Measurements from ENCODE around the gene TBX5.

TBX5 gene

GRCh38 chr12:114334395-114334794 lies 71.5 kb downstream of the TBX5 start:
- no peak for ATAC-seq (replicated peaks)
- H3K27me3 Mint-ChIP-seq, result peaks cover 0 to 7% of the 10 kb centered on the region in 2 donors
- no peak overlapping the region for H3K27ac Mint-ChIP-seq
- H3K36me3 Mint-ChIP-seq (ENCODE audit: insufficient read depth), result no peaks in the 10 kb centered on the region
- peaks cover 0 to 4% of the 10 kb centered on the region in 2 donors for H3K9me3 Mint-ChIP-seq
- DNase-seq, result no peak
- H3K4me3 Mint-ChIP-seq, result no peak overlapping the region
- H3K4me1 Mint-ChIP-seq (ENCODE audit: low read depth in 2 of 2), result no peaks in the 10 kb centered on the region

GRCh38 chr12:114328292-114328691 lies 77.7 kb downstream of the TBX5 start:
- DNase-seq (no peak), ATAC-seq (replicated peaks) (no peak)
- H3K4me3 Mint-ChIP-seq, result no peak overlapping the region
- H3K27me3 Mint-ChIP-seq, result no peaks in the 10 kb centered on the region
- H3K36me3 Mint-ChIP-seq (ENCODE audit: insufficient read depth), result peaks cover 3% of the 10 kb centered on the region
- peaks cover 6 to 7% of the 10 kb centered on the region in 2 donors for H3K9me3 Mint-ChIP-seq
- H3K27ac Mint-ChIP-seq, result no peak overlapping the region
- H3K4me1 Mint-ChIP-seq (ENCODE audit: low read depth in 2 of 2), result no peaks in the 10 kb centered on the region

DNA sequence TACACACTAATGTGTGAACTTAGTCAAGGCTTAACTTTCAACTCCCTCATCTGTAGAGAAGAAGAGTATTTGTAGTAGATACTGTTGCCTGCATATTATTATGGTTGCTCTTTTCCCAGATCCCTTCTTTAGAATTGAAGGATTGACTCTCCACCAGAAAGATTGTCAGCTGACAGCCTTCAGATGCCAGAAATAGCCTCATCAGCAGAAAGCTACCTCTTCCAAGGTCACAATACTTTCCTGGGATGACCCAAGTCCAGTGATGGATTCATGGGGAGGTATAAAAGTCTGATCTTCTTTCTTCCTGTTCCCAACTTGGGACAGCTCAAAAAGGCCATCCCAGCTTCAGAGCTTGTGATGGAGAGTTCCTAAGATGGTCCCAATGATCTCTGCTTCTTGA lies 78.2 kb downstream of the TBX5 start:
- Mint-ChIP-seq H3K4me1 (ENCODE audit: low read depth in 2 of 2) (no peaks in the 10 kb centered on the region), H3K9me3 (peaks cover 6 to 7% of the 10 kb centered on the region in 2 donors), H3K4me3 (no peak overlapping the region), H3K27ac (no peak overlapping the region), H3K36me3 (ENCODE audit: insufficient read depth) (peaks cover 3% of the 10 kb centered on the region), H3K27me3 (no peaks in the 10 kb centered on the region)
- ATAC-seq (replicated peaks) (no peak), DNase-seq (no peak)

DNA sequence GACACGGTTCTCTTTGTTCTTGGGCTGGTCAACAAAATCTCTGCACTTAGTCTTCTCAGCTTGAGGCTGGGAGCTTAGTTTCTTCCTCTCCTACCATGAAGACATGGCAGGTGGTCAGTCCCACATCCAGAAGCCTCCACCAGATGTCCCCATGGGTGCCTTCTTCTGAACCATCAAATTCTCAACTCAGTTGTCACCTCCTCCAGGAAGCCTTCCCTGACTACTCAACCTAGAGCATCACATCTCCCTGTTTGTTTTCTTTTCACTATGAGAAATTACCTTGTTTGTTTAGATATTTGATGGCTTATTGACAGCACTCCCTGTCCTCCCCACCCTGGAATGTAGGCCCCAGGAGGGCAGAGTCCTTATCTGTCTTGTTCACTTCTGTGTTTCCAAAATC lies 84.4 kb downstream of the TBX5 start:
- H3K36me3 Mint-ChIP-seq (ENCODE audit: insufficient read depth), result no peaks in the 10 kb centered on the region
- peaks cover under 1 to 7% of the 10 kb centered on the region in 2 donors for H3K9me3 Mint-ChIP-seq
- no peaks in the 10 kb centered on the region for H3K4me1 Mint-ChIP-seq (ENCODE audit: low read depth in 2 of 2)
- H3K27me3 Mint-ChIP-seq, result no peaks in the 10 kb centered on the region
- ATAC-seq (replicated peaks) (no peak), DNase-seq (no peak)
- H3K4me3 Mint-ChIP-seq, result no peak overlapping the region
- no peak overlapping the region for H3K27ac Mint-ChIP-seq

GRCh38 chr12:114320968-114321367 lies 85.0 kb downstream of the TBX5 start:
- Mint-ChIP-seq H3K36me3 (ENCODE audit: insufficient read depth) (no peaks in the 10 kb centered on the region), H3K9me3 (peaks cover 0 to 7% of the 10 kb centered on the region in 2 donors), H3K4me3 (no peak overlapping the region), H3K27ac (no peak overlapping the region), H3K4me1 (ENCODE audit: low read depth in 2 of 2) (no peaks in the 10 kb centered on the region), H3K27me3 (no peaks in the 10 kb centered on the region)
- ATAC-seq (replicated peaks) (no peak), DNase-seq (no peak)

GRCh38 chr12:114320101-114320500 lies 85.8 kb downstream of the TBX5 start:
- no peak for DNase-seq
- no peak overlapping the region for H3K4me3 Mint-ChIP-seq
- no peak for ATAC-seq (replicated peaks)
- H3K4me1 Mint-ChIP-seq (ENCODE audit: low read depth in 2 of 2), result no peaks in the 10 kb centered on the region
- no peaks in the 10 kb centered on the region for H3K36me3 Mint-ChIP-seq (ENCODE audit: insufficient read depth)
- H3K27ac Mint-ChIP-seq, result no peak overlapping the region
- peaks cover 0 to 7% of the 10 kb centered on the region in 2 donors for H3K9me3 Mint-ChIP-seq
- H3K27me3 Mint-ChIP-seq, result no peaks in the 10 kb centered on the region

DNA sequence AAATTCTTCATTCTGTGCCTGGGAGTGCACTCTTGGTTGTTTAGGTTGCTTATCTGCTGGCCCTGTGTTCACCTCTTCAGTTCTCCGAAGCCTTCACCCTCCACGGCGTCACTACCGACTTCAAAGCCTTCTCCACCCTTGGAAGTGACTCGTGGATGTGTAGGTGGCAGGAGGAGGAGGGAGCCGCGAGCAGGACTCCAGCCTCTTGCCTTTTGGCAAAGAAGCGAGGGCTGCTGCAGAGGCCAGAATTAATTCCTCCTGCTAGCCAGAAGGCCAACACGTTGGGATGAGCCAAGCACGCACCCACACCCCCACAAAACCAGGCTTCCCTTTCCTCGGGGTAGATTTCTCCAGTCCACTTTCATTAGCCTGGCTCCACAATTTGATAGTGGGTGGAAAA lies 86.5 kb downstream of the TBX5 start:
- no peak for ATAC-seq (replicated peaks)
- no peaks in the 10 kb centered on the region for H3K4me1 Mint-ChIP-seq (ENCODE audit: low read depth in 2 of 2)
- no peaks in the 10 kb centered on the region for H3K27me3 Mint-ChIP-seq
- peaks cover 0 to 7% of the 10 kb centered on the region in 2 donors for H3K9me3 Mint-ChIP-seq
- no peaks in the 10 kb centered on the region for H3K36me3 Mint-ChIP-seq (ENCODE audit: insufficient read depth)
- DNase-seq, result no peak
- H3K4me3 Mint-ChIP-seq, result no peak overlapping the region
- H3K27ac Mint-ChIP-seq, result no peak overlapping the region

- H3K9me3 Mint-ChIP-seq, result peaks cover 0 to 6% of the 10 kb centered on the region in 2 donors
- no peaks in the 10 kb centered on the region for H3K36me3 Mint-ChIP-seq (ENCODE audit: insufficient read depth)
- ATAC-seq (replicated peaks), result no peak
Observed at GRCh38 chr12:114318984-114319383, 87.0 kb downstream of the TBX5 start.

GRCh38 chr12:114316076-114316475 lies 89.9 kb downstream of the TBX5 start:
- Mint-ChIP-seq H3K4me3 (no peak overlapping the region), H3K36me3 (ENCODE audit: insufficient read depth) (no peaks in the 10 kb centered on the region), H3K27me3 (no peaks in the 10 kb centered on the region), H3K27ac (no peak overlapping the region), H3K9me3 (peaks cover 0 to 1% of the 10 kb centered on the region in 2 donors), H3K4me1 (ENCODE audit: low read depth in 2 of 2) (no peaks in the 10 kb centered on the region)
- DNase-seq, result no peak
- ATAC-seq (replicated peaks), result no peak

More at GRCh38 chr12:114318984-114319383, 87.0 kb downstream of the TBX5 start:
- no peak overlapping the region for H3K4me3 Mint-ChIP-seq
- no peak for DNase-seq
- H3K4me1 Mint-ChIP-seq (ENCODE audit: low read depth in 2 of 2), result no peaks in the 10 kb centered on the region
- no peak overlapping the region for H3K27ac Mint-ChIP-seq
- no peaks in the 10 kb centered on the region for H3K27me3 Mint-ChIP-seq

GRCh38 chr12:114314974-114315720 lies 90.8 kb downstream of the TBX5 start:
- DNase-seq (no peak), ATAC-seq (replicated peaks) (no peak)
- H3K9me3 Mint-ChIP-seq, result peaks cover 0 to 2% of the 10 kb centered on the region in 2 donors
- no peaks in the 10 kb centered on the region for H3K36me3 Mint-ChIP-seq (ENCODE audit: insufficient read depth)
- H3K4me1 Mint-ChIP-seq (ENCODE audit: low read depth in 2 of 2), result no peaks in the 10 kb centered on the region
- no peaks in the 10 kb centered on the region for H3K27me3 Mint-ChIP-seq
- no peak overlapping the region for H3K4me3 Mint-ChIP-seq
- H3K27ac Mint-ChIP-seq, result no peak overlapping the region

GRCh38 chr12:114314403-114314802 lies 91.5 kb downstream of the TBX5 start:
- no peaks in the 10 kb centered on the region for H3K4me1 Mint-ChIP-seq (ENCODE audit: low read depth in 2 of 2)
- ATAC-seq (replicated peaks), result no peak
- no peaks in the 10 kb centered on the region for H3K27me3 Mint-ChIP-seq
- H3K4me3 Mint-ChIP-seq, result no peak overlapping the region
- DNase-seq, result no peak
- no peak overlapping the region for H3K27ac Mint-ChIP-seq
- H3K9me3 Mint-ChIP-seq, result peaks cover 0 to 2% of the 10 kb centered on the region in 2 donors
- no peaks in the 10 kb centered on the region for H3K36me3 Mint-ChIP-seq (ENCODE audit: insufficient read depth)

DNA sequence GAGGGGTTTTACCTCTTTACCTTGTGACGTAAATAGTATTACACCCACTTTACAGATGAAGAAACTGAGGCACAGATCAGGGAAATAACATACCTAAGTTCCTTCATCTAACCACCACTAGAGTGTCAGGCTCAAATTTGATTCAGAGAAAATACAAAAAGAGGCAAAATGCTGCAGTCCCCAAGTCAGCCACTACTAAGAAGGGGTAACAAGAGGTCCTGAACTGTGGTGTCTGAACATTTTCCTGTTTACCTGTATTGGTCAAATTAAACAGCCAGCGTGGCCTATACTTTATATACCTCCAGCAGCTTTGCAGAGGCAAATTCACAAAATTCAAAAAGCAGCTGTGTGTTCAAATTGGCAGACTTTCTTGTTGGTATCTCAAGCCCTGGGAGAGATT lies 92.0 kb downstream of the TBX5 start:
- Mint-ChIP-seq H3K4me3 (no peak overlapping the region), H3K4me1 (ENCODE audit: low read depth in 2 of 2) (no peaks in the 10 kb centered on the region), H3K36me3 (ENCODE audit: insufficient read depth) (no peaks in the 10 kb centered on the region), H3K27me3 (no peaks in the 10 kb centered on the region), H3K27ac (no peak overlapping the region), H3K9me3 (peaks cover 2 to 4% of the 10 kb centered on the region in 2 donors)
- ATAC-seq (replicated peaks) (no peak), DNase-seq (no peak)

- Mint-ChIP-seq H3K36me3 (ENCODE audit: insufficient read depth) (no peaks in the 10 kb centered on the region), H3K4me1 (ENCODE audit: low read depth in 2 of 2) (no peaks in the 10 kb centered on the region), H3K27me3 (no peaks in the 10 kb centered on the region), H3K27ac (no peak overlapping the region), H3K9me3 (peaks cover 6 to 10% of the 10 kb centered on the region in 2 donors), H3K4me3 (no peak overlapping the region)
- DNase-seq (no peak), ATAC-seq (replicated peaks) (no peak)
Observed at GRCh38 chr12:114311974-114312373, 94.0 kb downstream of the TBX5 start.

GRCh38 chr12:114306646-114307045 lies 99.3 kb downstream of the TBX5 start:
- Mint-ChIP-seq H3K9me3 (peaks cover 6 to 21% of the 10 kb centered on the region in 2 donors), H3K4me1 (ENCODE audit: low read depth in 2 of 2) (no peaks in the 10 kb centered on the region), H3K4me3 (no peak overlapping the region), H3K27ac (no peak overlapping the region), H3K36me3 (ENCODE audit: insufficient read depth) (no peaks in the 10 kb centered on the region), H3K27me3 (no peaks in the 10 kb centered on the region)
- ATAC-seq (replicated peaks) (no peak), DNase-seq (no peak)

Measured in effector memory CD8-positive, alpha-beta T cell (primary cell).